Adrenal gland (tissue), 5 donors: ENCODE results near the gene TRAF6.

Experiments
- CTCF ChIP-seq, 6 experiments: fragments of 450-650 bp in 4 of 6; fragments of 200-600 bp in 2 of 6; sonication (generic) in 1 of 6; IDR thresholded peaks; 1 replicate in 5 of 6; 2 replicates in 1 of 6; pipeline versions ENCODE4 v1.5.1 to v1.8.0; 2016 to 2021; ENCODE audit warnings: antibody characterized with exemption in 6 of 6, mild to moderate bottlenecking in 2 of 6, moderate library complexity in 1 of 6
- POLR2A ChIP-seq, 2 donors: fragments of 450-650 bp; IDR thresholded peaks; one replicate each; pipeline ENCODE4 v1.6.1; 2017; ENCODE audit warnings: antibody characterized with exemption in 2 of 2, mild to moderate bottlenecking in 2 of 2, moderate library complexity in 1 of 2
- donor health status: DM: no; HTN: no; CAD: no.

GRCh38 chr11:36558571-36559413 is 48.7 kb upstream of the TRAF6 start:
- TF ChIP-seq CTCF (IDR thresholded peaks at IDR 0.05) (no peak), POLR2A (IDR thresholded peaks at IDR 0.05) (no peak)
